Globus pallidus (tissue), 1 donor: ENCODE results near the gene TRIM31.
"Not testable (repeated sequence)": the region's sequence is repeated elsewhere in the genome, so short reads cannot be mapped to it uniquely, and the experiment has no call there.

Experiments
- DNase-seq: peaks from one replicate; pipeline ENCODE4 v3.0.0-alpha.2; 2015; ENCODE audit warnings: low spot score

Gene TRIM31

GRCh38 chr6:30149234-30149633 is 36.3 kb upstream of the TRIM31 start:
- no peak for DNase-seq

GRCh38 chr6:30147096-30147495 is 34.2 kb upstream of the TRIM31 start:
- DNase-seq: no peak

GRCh38 chr6:30145818-30146217 is 32.9 kb upstream of the TRIM31 start:
- DNase-seq: no peak

- DNase-seq: no peak
These were observed 31.9 kb upstream of the TRIM31 start for GRCh38 chr6:30144811-30145210.

- DNase-seq: no peak
These were observed 30.9 kb upstream of the TRIM31 start for GRCh38 chr6:30143780-30144179.

GRCh38 chr6:30142665-30143064 is 29.8 kb upstream of the TRIM31 start:
- DNase-seq: no peak

- DNase-seq: not testable (repeated sequence)
These were observed 27.4 kb upstream of the TRIM31 start for GRCh38 chr6:30140240-30140639.

- no peak for DNase-seq
These were observed 23.8 kb upstream of the TRIM31 start for GRCh38 chr6:30136570-30137286.

- DNase-seq: no peak
These were observed 22.9 kb upstream of the TRIM31 start, which contains the start of gene TRIM40 for GRCh38 chr6:30135757-30136156. TRIM40 (plus strand) TSS chr6:30136140; CDS start chr6:30137037, 897 bp downstream.

- no peak for DNase-seq
These were observed 22.3 kb upstream of the TRIM31 start for GRCh38 chr6:30135147-30135546.

- DNase-seq: no peak
These were observed 19.1 kb upstream of the TRIM31 start for GRCh38 chr6:30131947-30132497.

- peak; percentile 69 for DNase-seq
These were observed 18.3 kb upstream of the TRIM31 start for GRCh38 chr6:30130887-30131862.

GRCh38 chr6:30130179-30130679 is 17.3 kb upstream of the TRIM31 start:
- no peak for DNase-seq

- no peak for DNase-seq
These were observed 16.6 kb upstream of the TRIM31 start for GRCh38 chr6:30129265-30130178.

GRCh38 chr6:30127238-30128093 is 14.6 kb upstream of the TRIM31 start:
- DNase-seq: no peak

- DNase-seq: no peak
These were observed 9.6 kb upstream of the TRIM31 start for GRCh38 chr6:30122515-30122914.

GRCh38 chr6:30121446-30122366 is 8.8 kb upstream of the TRIM31 start:
- DNase-seq: no peak

- DNase-seq: not testable (repeated sequence)
These were observed 5.8 kb upstream of the TRIM31 start for GRCh38 chr6:30118691-30119090.

GRCh38 chr6:30116724-30117123 is 3.8 kb upstream of the TRIM31 start:
- no peak for DNase-seq
